H1 (cell line): ENCODE data around the gene SHISAL2B. TPM values are rescaled to one million over a fixed set of nuclear protein-coding genes. Genes with fewer than 3 reads are reported as not detected.

Experiments used
- NRF1 ChIP-seq: IDR thresholded peaks from 2 replicates; pipeline ENCODE4 v1.6.1; 2011; ENCODE audit warnings: mild to moderate bottlenecking, low read depth, low read length, improper control_type of control experiment
- polyA plus RNA-seq, 7 experiments: library from polyadenylated mRNA; depleted of rRNA in 3 of 7; stranded (reverse) in 5 of 7; unstranded in 2 of 7; fragments of >200 nt in 5 of 7; fragments of 200-250 nt in 2 of 7; gene quantifications; 1 replicate in 5 of 7; 2 replicates in 1 of 7; 4 replicates in 1 of 7; pipeline versions ENCODE4 v1.2.1 to v1.2.3, GENCODE V29; 2011 to 2013; ENCODE audit warnings: missing spikeins in 2 of 7, mixed read lengths in 2 of 7
- total RNA-seq: library from RNA; stranded (reverse); fragmentation: NEBNext Ultra II Directional; extraction: Animal tissue kit (Norgen Biotek cat#: 25700); gene quantifications from 2 replicates; pipeline ENCODE4 v1.2.1, GENCODE V29; 2021

Gene SHISAL2B
- total and polyA plus RNA-seq, 2 of the 8 experiments (the other 6 are each of a cell fraction or from before 2014, with no cell fraction given) = 10.6 to 14.2 TPM

DNA sequence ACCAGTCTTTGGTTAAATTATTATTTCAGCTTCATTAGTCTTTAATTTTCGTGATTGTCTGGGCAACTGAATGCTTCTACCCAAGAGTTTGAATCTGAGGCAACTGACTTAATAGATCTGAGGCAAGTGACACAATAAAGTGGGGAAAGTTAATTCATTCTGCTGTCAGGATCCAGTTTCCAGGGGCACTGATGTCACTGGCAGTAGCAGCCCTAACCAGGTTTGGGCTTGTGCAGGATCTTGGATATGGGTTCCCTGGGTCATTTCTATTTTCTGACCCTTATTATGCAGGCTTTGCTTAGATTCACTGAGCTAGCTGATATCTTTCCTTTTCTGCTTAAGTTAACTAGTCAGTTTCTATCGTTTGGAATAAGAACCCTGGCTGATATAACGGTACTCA, 68.6 kb downstream of the SHISAL2B start (continued):
- no peak for TF ChIP-seq NRF1
